Panc1 (cell line): Measurements from ENCODE around the gene MIXL1. TPM values are rescaled to one million over a fixed set of nuclear protein-coding genes. Genes with fewer than 3 reads are reported as not detected.

Experiments used
- ATAC-seq: fragments of 200-7000 bp; cut with Tn5 transposase; 2 replicates; pipeline ENCODE4 v1.9.1; 2020; ENCODE audit warnings: mild to moderate bottlenecking, moderate library complexity
- BruUV-seq: library from RNA; stranded (reverse); fragments of 400-500 nt; replicated peaks from 2 replicates; lab custom pipeline; 2021; lab: Mats Ljungman, UMichigan
- CTCF ChIA-PET: fragments of 300-600 bp; sonication (Branson Sonifier 250); formaldehyde crosslinking; loops from one replicate; lab custom pipeline; 2022; ENCODE audit warnings: antibody characterized with exemption; lab: Charles Lee
- POLR2A ChIA-PET: fragments of 300-600 bp; sonication (Branson Sonifier 250); formaldehyde crosslinking; loops from one replicate; lab custom pipeline; 2022; ENCODE audit warnings: antibody characterized with exemption; lab: Charles Lee
- DNase-seq: peaks from one replicate; pipeline ENCODE4 v3.0.0-alpha.2; 2010; ENCODE audit warnings: low read depth, low spot score
- H3K27ac ChIP-seq: 2 replicates; pipeline ENCODE4 v1.5.1; 2011; ENCODE audit warnings: mild to moderate bottlenecking, low read length, inconsistent platforms
- H3K27me3 ChIP-seq: fragments of 200-500 bp; sonication (Bioruptor generic); 2 replicates; pipeline ENCODE4 v1.6.0; 2014; ENCODE audit warnings: low read length, inconsistent platforms; ENCODE audit not compliant: control insufficient read depth, insufficient read depth
- H3K36me3 ChIP-seq: fragments of 200-500 bp; sonication (Bioruptor generic); 2 replicates; pipeline ENCODE4 v1.5.1; 2014; ENCODE audit warnings: inconsistent platforms, mild to moderate bottlenecking, low read length, moderate library complexity; ENCODE audit not compliant: control insufficient read depth, insufficient read depth
- H3K4me1 ChIP-seq: 2 replicates; pipeline ENCODE4 v1.5.1; 2011; ENCODE audit warnings: inconsistent platforms, mild to moderate bottlenecking, low read length, moderate library complexity; ENCODE audit not compliant: control insufficient read depth, insufficient read depth
- H3K4me3 ChIP-seq, 2 experiments: 2 replicates each; pipeline ENCODE4 v1.5.1; 2011 to 2012; ENCODE audit warnings: low read depth in 2 of 2, low read length in 2 of 2, mild to moderate bottlenecking in 2 of 2, inconsistent platforms in 1 of 2, moderate library complexity in 1 of 2
- H3K9me3 ChIP-seq: fragments of 200-500 bp; sonication (Bioruptor generic); 2 replicates; pipeline ENCODE4 v1.5.1; 2014; ENCODE audit warnings: low read depth, mild to moderate bottlenecking, inconsistent platforms, low read length, moderate library complexity; ENCODE audit not compliant: control insufficient read depth, insufficient read depth
- POLR2AphosphoS5 ChIP-seq: IDR thresholded peaks from 2 replicates; pipeline ENCODE4 v1.6.1; 2012; ENCODE audit warnings: mild to moderate bottlenecking, low read depth, low read length, moderate library complexity
- SIN3A ChIP-seq: IDR thresholded peaks from 2 replicates; pipeline ENCODE4 v1.6.1; 2012; ENCODE audit warnings: low read depth, mild to moderate bottlenecking, low read length, moderate library complexity, borderline replicate concordance; ENCODE audit not compliant: insufficient read depth
- TCF7L2 ChIP-seq: IDR thresholded peaks from 2 replicates; pipeline ENCODE4 v1.6.1; 2011; ENCODE audit warnings: mild to moderate bottlenecking, low read depth, low read length, inconsistent platforms
- in situ Hi-C: cut with HindIII; loops from 2 replicates; pipeline ENCODE4 v1.10.0; 2016; ENCODE audit warnings: low sequenced_read_pairs, low pct_unique_long_range_greater_than_20kb
- intact Hi-C: fragments of 100-400 bp; cut with micrococcal nuclease; formaldehyde crosslinking; loops from one replicate; pipeline ENCODE4 v1.10.0; 2022; ENCODE audit not compliant: unreplicated experiment
- total RNA-seq: library from RNA; stranded (reverse); gene quantifications from one replicate; pipeline ENCODE4 v1.2.1, GENCODE V29; 2021; ENCODE audit not compliant: unreplicated experiment
- TF ChIP-seq, protein P1 (sequence below): fragments of 450-650 bp; IDR thresholded peaks from 2 replicates; pipeline ENCODE4 v1.5.1; 2017; ENCODE audit warnings: mild to moderate bottlenecking
- TF ChIP-seq, protein P2 (sequence below), 2 experiments: IDR thresholded peaks; 2 replicates each; pipeline ENCODE4 v1.6.1; 2011 to 2012; ENCODE audit warnings: low read depth in 2 of 2, control low read depth in 1 of 2, low read length in 1 of 2, mild to moderate bottlenecking in 1 of 2, moderate library complexity in 1 of 2; ENCODE audit not compliant: insufficient read depth in 1 of 2

MIXL1 gene
- total RNA-seq, 1 experiment from 2014 or later, result 0.69 TPM

DNA sequence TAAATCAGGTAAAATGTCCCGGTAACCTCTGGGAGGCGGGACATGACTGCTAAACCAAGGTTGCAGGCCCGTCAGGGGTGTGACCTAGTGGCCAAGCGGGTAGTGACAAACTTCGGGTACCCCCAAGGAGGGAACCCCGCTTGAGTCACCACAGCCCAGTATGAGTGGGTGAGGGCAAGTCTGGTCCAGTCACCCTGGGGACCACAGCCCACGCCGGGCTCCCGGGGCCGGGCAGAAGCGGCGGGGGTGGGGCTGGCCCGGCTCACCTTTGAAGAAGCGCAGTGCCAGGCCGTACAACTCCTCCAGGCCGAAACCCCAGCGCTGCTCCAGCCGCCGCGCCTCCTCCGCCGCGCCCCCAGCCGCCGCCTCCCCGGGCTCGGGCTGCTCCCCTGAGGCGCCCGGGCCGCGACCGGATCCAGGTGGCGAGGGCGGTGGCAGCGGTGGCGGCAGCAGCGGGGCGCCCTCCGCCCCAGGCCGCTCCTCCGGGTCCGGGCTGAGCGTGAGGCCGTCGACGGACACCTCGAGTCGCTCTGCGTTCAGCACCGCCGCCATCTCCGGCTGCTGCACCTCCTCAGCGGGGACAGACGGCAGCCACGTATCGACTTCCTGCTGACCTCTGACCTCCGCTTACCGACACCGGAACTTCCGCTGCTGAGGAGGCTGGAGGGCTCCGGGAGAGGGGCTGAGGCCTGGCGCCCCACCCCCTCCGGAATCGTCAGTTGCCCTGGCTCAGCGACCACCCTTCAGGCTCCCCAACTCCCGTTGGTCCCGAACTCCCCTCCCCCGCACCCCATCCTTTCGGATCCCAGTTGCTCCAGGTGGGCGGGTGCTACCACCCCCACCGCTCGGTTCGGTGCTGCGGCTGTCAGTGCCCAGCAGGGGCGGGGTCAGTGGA, 37.1 kb upstream of the MIXL1 start, which contains the start of gene ACBD3:
Gene ACBD3, minus strand, starts transcription at position 618 of the 895 bp plus-strand sequence. Its CDS starts 66 bp downstream, at position 552.
- BruUV-seq, result no TSS peak
- H3K27ac ChIP-seq, result peak within 1 kb of the TSS; percentile 86
- DNase-seq, result no peak
- ChIA-PET POLR2A (no interaction called here), CTCF (no interaction called here)
- TF ChIP-seq, protein P1, sequence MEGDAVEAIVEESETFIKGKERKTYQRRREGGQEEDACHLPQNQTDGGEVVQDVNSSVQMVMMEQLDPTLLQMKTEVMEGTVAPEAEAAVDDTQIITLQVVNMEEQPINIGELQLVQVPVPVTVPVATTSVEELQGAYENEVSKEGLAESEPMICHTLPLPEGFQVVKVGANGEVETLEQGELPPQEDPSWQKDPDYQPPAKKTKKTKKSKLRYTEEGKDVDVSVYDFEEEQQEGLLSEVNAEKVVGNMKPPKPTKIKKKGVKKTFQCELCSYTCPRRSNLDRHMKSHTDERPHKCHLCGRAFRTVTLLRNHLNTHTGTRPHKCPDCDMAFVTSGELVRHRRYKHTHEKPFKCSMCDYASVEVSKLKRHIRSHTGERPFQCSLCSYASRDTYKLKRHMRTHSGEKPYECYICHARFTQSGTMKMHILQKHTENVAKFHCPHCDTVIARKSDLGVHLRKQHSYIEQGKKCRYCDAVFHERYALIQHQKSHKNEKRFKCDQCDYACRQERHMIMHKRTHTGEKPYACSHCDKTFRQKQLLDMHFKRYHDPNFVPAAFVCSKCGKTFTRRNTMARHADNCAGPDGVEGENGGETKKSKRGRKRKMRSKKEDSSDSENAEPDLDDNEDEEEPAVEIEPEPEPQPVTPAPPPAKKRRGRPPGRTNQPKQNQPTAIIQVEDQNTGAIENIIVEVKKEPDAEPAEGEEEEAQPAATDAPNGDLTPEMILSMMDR, result no peak
- TF ChIP-seq, protein P2, sequence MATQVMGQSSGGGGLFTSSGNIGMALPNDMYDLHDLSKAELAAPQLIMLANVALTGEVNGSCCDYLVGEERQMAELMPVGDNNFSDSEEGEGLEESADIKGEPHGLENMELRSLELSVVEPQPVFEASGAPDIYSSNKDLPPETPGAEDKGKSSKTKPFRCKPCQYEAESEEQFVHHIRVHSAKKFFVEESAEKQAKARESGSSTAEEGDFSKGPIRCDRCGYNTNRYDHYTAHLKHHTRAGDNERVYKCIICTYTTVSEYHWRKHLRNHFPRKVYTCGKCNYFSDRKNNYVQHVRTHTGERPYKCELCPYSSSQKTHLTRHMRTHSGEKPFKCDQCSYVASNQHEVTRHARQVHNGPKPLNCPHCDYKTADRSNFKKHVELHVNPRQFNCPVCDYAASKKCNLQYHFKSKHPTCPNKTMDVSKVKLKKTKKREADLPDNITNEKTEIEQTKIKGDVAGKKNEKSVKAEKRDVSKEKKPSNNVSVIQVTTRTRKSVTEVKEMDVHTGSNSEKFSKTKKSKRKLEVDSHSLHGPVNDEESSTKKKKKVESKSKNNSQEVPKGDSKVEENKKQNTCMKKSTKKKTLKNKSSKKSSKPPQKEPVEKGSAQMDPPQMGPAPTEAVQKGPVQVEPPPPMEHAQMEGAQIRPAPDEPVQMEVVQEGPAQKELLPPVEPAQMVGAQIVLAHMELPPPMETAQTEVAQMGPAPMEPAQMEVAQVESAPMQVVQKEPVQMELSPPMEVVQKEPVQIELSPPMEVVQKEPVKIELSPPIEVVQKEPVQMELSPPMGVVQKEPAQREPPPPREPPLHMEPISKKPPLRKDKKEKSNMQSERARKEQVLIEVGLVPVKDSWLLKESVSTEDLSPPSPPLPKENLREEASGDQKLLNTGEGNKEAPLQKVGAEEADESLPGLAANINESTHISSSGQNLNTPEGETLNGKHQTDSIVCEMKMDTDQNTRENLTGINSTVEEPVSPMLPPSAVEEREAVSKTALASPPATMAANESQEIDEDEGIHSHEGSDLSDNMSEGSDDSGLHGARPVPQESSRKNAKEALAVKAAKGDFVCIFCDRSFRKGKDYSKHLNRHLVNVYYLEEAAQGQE (IDR thresholded peaks at IDR 0.05; ENCODE audit: insufficient read depth in 1 of 2, low read depth in 2 of 2, low read length in 1 of 2), result no peak; a peak in 1 of 4 replicates
- TF ChIP-seq POLR2AphosphoS5, result peak; percentile 92
- peak; percentile 69; the same call in 1 of the 2 replicates for TF ChIP-seq SIN3A
- TF ChIP-seq TCF7L2, result peak; percentile 59; the same call in 1 of the 2 replicates
- no peaks in the 10 kb centered on the region for H3K27me3 ChIP-seq
- H3K36me3 ChIP-seq, result peaks cover 1% of the 10 kb centered on the region
- no peaks in the 10 kb centered on the region for H3K9me3 ChIP-seq
- intact Hi-C loops (no loop called here), in situ Hi-C loops (no loop called here)
- H3K4me3 ChIP-seq, result peak within 1 kb of the TSS; percentile 91 to 92
- peak; percentile 98 for ATAC-seq
- H3K4me1 ChIP-seq, result peaks cover 11% of the 10 kb centered on the region; the same call in 1 of the 2 replicates

DNA sequence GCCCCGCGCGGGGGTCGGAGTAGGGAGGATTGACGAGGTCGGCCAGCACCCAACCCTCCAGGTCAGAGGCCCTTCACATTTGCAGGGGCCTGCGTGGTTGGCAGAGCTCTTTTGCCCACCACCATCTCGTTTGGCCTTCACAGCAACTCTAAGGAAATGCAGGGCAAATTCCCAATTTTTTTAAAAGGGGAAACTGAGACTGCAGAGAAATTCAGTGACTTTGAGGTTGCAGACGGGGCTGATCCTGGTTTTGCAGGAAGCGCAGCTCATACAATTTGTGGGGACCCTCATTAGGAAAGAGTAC, 36.5 kb upstream of the MIXL1 start:
- TF ChIP-seq POLR2AphosphoS5, result no peak
- TF ChIP-seq, protein P1, result no peak
- TF ChIP-seq, protein P2 (IDR thresholded peaks at IDR 0.05; ENCODE audit: insufficient read depth in 1 of 2, low read depth in 2 of 2, low read length in 1 of 2), result no peak
- TF ChIP-seq TCF7L2, result no peak
- no peak for TF ChIP-seq SIN3A
- POLR2A ChIA-PET, result no interaction called here

More for the DNA sequence above, 36.5 kb upstream of the MIXL1 start:
- Histone ChIP-seq H3K4me1 (peaks cover 11% of the 10 kb centered on the region; the same call in 1 of the 2 replicates), H3K27me3 (no peaks in the 10 kb centered on the region), H3K36me3 (no peaks in the 10 kb centered on the region; the same call in 1 of the 2 replicates), H3K4me3 (peak overlapping the region; percentile 91 to 92), H3K9me3 (no peaks in the 10 kb centered on the region), H3K27ac (peak overlapping the region; percentile 86)
- intact Hi-C loops, result no loop called here
- CTCF ChIA-PET, result no interaction called here
- BruUV-seq, result no TSS peak
- in situ Hi-C loops, result no loop called here
- no peak for ATAC-seq
- no peak for DNase-seq
